COLO829 (cell line): Measurements from ENCODE around the gene ANGEL1.

Experiments used
- DNase-seq: peaks from one replicate; pipeline ENCODE4 v3.0.0; 2012; ENCODE audit warnings: low spot score

The ANGEL1 gene

DNA sequence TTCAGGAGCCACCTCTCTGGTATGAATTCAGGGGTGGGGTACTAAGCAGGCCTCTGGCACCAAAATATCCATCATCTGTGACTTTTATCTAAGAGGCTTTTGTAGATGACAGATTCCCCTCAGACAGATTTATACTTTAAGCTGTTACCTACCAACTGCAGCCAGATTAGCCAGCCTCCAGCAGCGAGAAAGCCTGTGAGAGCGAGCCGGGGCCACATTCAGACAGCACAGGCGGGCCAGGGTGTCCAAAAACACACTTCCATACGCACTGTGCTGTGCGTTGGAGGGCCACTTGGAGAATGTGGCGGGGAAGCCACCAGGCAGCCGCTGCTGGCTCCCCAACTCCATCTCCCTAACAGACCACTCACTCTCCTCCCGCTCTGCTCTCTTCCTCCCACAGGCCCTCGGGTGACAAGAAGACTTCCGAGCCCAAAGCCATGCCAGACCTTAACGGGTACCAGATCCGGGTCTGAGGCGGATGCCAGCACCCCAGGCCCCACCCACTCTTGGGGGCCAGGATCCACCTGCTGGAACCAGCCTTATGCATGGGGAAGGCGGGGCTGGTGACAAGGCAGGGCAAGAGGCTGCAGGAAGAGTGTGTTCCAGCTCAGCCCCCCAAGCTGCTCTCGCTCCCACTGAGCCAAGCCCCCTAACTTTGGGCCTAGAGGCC lies 34.0 kb downstream of the ANGEL1 start:
- no peak for DNase-seq

DNA sequence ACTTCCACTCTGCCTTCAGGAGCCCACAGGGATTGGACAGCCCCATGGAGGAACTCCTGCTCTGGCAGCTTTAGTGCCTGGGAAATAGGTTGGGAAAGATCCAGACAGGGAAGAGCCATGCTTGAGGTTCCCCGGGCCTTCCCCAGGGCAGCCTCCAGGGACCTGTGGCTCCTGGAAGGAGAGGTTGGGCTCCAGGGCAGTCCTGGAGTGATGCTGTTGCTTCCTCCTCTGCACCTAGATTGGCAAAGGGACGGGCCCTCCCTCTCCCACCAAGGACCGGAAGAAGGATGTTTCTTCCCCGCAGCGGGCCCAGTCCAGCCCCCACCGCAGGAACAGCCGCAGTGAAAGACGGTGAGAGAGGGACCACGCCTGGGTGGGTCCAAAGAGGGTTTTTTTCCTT lies 35.0 kb downstream of the ANGEL1 start:
- DNase-seq, result no peak

GRCh38 chr14:76776428-76777251 lies 36.0 kb downstream of the ANGEL1 start:
- DNase-seq, result peak; percentile 70

GRCh38 chr14:76775695-76776427 lies 36.8 kb downstream of the ANGEL1 start:
- no peak for DNase-seq

- no peak for DNase-seq
Measured at GRCh38 chr14:76774821-76775694, 37.6 kb downstream of the ANGEL1 start.

DNA sequence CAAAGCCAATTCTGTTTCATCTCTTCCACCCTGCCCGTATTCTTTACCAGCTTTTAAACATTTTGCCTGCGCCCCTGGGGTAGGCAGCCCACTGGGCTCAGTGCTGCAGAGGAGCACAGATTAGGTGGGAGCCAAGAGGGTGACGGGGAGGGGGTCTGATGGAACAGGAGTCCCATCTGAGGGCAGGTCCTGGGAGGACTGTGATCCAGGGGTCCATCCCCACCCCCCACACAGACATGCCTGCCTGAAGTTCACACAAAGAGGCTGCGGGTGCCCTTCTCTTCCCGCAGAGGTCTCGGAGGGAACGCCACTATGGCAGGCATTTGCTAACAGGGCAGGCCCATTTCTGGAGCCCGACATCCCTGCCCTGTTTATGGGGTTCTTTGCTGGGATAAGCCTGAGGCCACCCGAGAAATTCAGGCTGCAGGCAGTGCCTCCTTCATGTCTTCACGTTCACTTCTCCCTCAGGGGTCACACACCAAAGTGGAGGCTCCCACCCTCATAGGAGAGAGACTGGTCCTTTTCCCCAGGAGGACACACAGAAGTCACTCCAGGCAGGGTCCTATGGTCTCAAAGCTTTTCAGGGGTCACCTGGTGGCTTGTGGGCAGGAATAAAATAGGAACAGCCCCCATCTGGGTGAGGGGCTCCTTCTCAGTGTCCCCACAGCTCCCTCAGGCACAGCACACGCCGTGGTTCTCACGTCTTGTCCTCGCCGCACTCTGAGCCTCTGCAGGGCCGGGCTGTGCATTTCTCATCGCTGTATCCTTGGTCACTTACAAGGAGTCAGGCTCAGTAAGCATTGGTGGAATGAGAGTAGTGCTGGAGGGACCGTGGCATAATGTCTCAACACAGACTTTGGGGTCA lies 38.5 kb downstream of the ANGEL1 start:
- no peak for DNase-seq

DNA sequence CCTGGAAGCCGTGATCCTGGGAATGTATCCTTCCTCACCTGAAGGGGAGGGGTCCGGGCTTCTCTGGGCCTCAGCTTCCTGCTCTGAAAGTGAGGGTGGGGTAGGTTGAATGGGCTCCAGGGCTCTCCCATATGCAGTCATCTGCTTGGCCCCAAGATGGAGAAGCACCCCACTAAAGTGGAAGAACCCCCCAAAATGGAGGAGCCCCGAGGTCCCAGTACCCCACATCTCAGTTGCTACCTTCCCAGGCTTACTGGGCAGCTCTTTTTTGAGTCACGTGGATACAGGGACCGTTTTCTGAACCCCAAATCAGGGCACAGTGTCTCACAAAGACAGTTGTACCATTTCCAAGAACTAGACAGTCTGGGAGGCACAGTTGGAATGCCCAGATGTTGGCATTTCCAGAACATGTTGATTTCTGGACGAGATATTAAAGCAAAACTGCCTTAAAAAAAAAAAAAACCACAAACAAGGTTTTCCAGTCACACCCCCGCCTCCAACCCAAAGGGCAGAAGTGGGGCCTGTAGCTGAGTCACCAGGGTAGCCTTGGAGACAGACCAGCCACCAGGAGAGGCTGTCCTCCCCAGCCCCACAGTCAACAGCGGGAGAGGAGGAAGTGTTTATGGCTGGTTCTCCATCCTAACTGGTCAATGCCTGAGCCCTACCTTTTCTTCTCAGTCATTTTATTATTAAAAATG lies 39.3 kb downstream of the ANGEL1 start:
- DNase-seq, result peak; percentile 63

- peak; percentile 41 for DNase-seq
Measured at GRCh38 chr14:76772300-76773187, 40.1 kb downstream of the ANGEL1 start.

DNA sequence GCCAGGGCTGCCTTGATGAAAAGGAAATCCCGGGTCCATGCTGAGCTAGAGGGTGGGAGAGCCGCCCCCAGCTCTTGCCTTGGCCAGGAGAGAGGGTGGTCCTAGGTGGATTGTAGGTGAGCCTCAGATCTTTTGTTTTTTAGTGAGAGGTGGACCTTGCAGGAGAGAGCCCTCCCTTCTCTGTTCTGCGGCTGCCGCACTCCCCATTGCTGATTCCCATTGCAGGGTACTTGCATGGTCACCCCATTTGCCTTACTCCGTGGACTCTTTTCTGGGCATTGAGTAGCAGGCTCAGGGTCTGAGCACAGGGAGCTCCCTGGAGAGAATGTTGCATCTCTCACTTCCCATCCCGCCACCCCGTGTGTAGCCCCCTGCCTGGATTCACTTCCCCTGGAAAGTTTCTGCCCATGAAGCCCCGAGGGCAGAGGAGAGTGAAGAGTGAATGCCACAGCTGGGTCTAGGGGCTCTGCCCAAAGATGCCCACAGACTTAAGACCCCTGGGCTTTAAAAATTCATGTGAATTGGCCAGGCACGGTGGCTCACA lies 41.2 kb downstream of the ANGEL1 start:
- no peak for DNase-seq

DNA sequence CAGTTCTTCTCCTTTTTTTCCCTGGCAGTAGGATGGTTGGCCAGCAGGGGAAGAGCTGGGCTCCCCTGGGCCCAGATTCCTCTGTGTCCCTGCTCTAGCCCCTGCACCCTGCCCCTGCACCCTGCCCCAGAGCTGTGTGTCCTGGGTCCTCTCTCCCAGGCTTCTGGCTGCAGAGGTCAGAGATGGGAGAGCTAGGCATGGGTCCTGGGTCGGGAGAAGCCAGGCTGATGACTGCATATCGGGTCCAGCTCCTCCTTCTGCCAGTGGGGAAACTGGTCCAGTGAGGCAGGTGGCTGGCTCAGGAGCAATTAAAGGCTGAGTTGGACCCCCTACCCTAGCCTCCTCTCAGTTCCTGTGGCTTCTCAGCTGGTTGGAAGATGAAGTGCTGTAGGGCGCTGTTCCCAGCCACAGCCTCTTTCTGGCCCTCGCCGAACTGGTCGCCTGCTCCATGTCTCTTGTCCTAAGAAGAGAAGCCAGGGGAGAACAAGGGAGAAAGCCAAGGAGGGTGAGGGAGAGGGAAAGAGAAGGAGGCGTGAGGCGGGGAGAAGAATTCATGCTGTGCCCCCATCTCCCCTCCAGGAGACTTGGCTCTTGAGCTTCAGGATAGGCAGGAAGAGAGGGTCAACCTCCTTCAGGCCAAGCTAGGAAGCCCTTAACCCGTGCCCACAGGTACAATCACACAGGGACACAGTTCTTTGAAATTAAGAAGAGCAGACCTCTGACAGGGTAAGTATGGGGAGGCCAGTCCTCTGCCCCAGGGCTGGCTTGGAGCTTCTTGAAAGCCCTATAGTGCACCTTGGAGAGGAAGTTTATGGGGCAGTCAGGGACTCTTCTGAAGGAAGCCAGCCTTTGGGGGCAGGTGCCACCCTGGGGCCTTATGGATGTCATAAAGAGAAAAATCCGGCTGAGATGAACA lies 41.9 kb downstream of the ANGEL1 start:
- DNase-seq, result no peak

DNA sequence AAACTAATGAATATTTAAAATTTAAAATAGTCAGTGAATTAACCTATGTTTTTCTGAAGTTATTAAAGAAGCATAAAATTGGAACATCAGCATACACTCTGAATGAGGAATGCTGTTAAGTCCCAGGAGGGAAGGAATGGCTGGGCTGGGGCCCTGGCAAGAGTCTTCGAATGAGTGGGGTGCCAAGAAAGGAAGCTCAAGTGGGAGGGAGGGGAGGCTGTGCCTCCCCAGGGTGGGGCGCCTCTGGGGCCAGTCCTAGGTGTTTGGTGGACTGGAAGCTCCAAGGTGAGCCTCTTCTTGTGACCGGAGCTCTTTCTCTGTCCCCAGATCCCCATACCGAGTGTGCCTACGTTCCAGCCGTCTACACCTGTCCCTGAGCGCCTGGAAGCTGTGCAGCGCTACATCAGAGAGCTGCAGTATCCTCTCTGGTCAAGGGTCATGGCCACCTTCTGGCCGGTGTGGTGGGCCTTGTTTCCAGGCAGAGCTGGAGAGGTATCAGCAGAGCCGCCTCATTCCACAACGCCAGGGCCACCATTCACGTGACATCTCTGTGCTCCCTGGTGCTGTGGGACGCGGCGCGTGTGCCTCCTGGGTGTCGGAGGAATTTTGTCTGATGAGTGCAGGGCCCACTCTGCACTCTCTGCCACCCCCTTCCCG lies 42.9 kb downstream of the ANGEL1 start:
- DNase-seq, result no peak

- no peak for DNase-seq
Measured at GRCh38 chr14:76768671-76769500, 43.8 kb downstream of the ANGEL1 start.

DNA sequence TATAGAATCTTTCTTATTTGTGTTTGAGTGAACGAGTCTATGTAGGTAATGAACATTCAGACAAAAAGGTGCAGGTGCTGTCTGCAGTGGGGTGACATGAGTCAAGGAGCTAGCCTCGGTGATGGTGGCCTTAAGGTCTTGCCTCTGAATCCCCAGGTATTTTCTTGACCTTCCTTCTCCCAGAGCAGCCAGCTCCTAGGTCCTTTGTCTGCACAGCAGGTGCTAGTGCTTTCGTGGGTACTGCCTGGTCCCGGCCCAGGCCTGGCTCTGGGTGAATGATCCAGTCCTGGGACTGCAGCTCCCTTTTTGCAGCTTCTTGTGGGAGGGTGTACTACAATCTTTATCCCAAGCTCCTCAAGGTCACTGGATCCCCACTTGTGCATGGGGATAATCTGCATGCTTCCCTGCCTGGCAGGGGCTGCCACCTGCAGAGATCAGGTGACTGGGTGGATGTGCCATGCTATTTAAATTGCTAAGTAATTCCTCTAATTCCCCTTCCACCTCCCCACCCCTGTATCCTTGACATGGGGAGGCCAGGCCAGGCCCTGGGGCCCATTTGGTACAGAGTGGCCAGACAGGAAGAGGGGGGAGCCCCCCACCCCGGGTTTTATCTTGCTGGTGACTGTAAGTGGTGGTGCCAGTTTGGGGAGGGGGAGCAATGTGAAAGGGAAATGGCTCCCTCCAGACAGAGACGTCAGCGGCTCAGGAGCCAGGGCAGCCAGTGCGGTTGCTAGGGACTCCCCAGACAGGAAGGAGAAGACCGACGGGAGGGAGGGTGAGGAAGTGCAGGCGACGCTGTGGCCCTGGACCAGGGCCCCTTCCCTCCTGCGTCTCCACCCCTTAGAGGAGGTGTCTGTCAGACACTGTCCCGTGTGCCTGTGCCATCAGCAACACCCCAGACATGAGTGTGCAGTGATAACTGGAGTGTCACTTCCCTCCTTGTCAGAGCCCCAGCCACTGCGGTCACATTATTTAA lies 44.7 kb downstream of the ANGEL1 start:
- no peak for DNase-seq

GRCh38 chr14:76765461-76765931 lies 47.2 kb downstream of the ANGEL1 start:
- DNase-seq, result no peak
